GM21786 (cell line): ENCODE results near the gene RNASE7.
A peak's percentile ranks its signal among the peaks of the same experiment; 100 is the strongest.

Experiments used
- ATAC-seq: cut with Tn5 transposase; IDR thresholded peaks from one replicate; pipeline ENCODE4 v1.9.1; 2021; ENCODE audit not compliant: unreplicated experiment

Gene RNASE7

GRCh38 chr14:21066882-21067502, 24.8 kb downstream of the RNASE7 start:
- ATAC-seq: no peak

- no peak for ATAC-seq
These were observed 26.6 kb downstream of the RNASE7 start for GRCh38 chr14:21068521-21069387.

- no peak for ATAC-seq
These were observed 27.4 kb downstream of the RNASE7 start for GRCh38 chr14:21069388-21070082.

- ATAC-seq: no peak
These were observed 28.0 kb downstream of the RNASE7 start, which contains the start of gene ARHGEF40 for GRCh38 chr14:21070083-21070609. Gene ARHGEF40 (plus strand): TSS chr14:21070304. CDS start chr14:21070397, 93 bp downstream.

- no peak for ATAC-seq
These were observed 28.6 kb downstream of the RNASE7 start for GRCh38 chr14:21070610-21071224.

- peak; percentile 74 for ATAC-seq
These were observed 29.3 kb downstream of the RNASE7 start for GRCh38 chr14:21071225-21072030.

GRCh38 chr14:21072031-21072473, 29.9 kb downstream of the RNASE7 start:
- no peak for ATAC-seq

- no peak for ATAC-seq
These were observed 30.7 kb downstream of the RNASE7 start for GRCh38 chr14:21072781-21073339.

GRCh38 chr14:21073921-21074320, 31.8 kb downstream of the RNASE7 start:
- no peak for ATAC-seq

- ATAC-seq: no peak
These were observed 32.5 kb downstream of the RNASE7 start for GRCh38 chr14:21074398-21075272.

- no peak for ATAC-seq
These were observed 33.7 kb downstream of the RNASE7 start for GRCh38 chr14:21075719-21076437.

GRCh38 chr14:21077672-21078071, 35.5 kb downstream of the RNASE7 start:
- no peak for ATAC-seq

GRCh38 chr14:21078287-21078686, 36.1 kb downstream of the RNASE7 start:
- ATAC-seq: no peak

GRCh38 chr14:21078726-21079125, 36.6 kb downstream of the RNASE7 start:
- no peak for ATAC-seq

- no peak for ATAC-seq
These were observed 39.5 kb downstream of the RNASE7 start for GRCh38 chr14:21081521-21082142.

GRCh38 chr14:21083565-21084325, 41.6 kb downstream of the RNASE7 start:
- no peak for ATAC-seq

GRCh38 chr14:21084396-21084795, 42.2 kb downstream of the RNASE7 start:
- ATAC-seq: no peak
